ENCODE results near the gene SLC25A22.

Gene SLC25A22

DNA sequence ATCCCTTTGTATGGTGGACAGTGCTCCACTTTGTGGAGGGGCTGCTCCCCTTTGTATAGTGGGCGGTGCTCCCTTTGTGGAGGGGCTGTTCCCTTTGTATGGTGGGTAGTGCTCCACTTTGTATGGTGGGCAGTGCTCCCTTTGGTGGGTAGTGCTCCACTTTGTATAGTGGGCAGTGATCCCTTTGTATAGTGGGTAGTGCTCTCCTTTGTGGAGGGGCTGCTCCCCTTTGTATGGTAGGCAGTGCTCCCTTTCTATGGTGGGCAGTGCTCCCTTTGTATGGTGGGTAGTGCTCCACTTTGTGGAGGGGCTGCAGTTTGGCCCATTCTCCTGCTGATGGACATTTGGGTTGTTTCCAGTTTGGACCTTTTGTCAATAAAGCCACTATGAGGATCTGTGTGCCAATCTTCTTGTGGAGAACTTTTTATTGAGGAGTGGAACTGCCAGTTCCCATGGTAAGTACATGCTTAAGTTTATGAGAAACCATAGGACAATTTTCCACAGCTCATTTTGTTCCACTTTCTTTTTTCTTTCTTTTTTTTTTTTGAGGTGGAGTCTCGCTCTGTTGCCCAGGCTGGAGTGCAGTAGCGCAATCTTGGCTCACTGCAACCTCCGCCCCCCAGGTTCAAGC is 55.4 kb downstream of the SLC25A22 start:
- DNase-seq = no peak

DNA sequence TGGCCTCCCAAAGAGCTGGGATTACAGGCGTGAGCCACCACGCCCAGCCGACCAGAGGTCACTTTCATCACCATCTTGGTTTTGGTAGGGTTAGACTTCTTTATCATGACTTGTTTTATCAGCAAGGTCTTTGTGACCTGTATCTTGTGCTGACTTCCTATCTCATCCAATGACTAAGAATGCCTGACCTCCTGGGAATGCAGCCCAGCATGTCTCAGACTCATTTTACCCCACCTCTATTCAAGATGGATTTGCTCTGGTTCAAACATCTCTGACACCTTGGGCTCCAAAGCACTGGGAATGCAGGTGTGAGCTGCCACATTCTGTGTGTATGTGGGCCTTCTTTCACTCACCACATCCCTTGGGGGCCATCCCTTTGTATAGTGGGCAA is 55.9 kb downstream of the SLC25A22 start:
- no peak for DNase-seq

Measured in inflammatory macrophage treated with lipopolysaccharide for 1 hour (primary cell).